Stomach (tissue), 4 donors: ENCODE measurements around the gene TERB1.

Experiments
- EP300 ChIP-seq: sonication (generic); formaldehyde crosslinking; IDR thresholded peaks from one replicate; pipeline ENCODE4 v1.6.1; 2017; ENCODE audit warnings: antibody characterized with exemption
- TF ChIP-seq, protein P1 (sequence below), 7 experiments: fragments of 450-650 bp in 4 of 7; fragments of 200-600 bp in 3 of 7; sonication (generic) in 3 of 7; IDR thresholded peaks; one replicate each; pipeline ENCODE4 v1.5.1; 2016 to 2019; ENCODE audit warnings: antibody characterized with exemption in 7 of 7, control low read depth in 2 of 7, mild to moderate bottlenecking in 1 of 7

DNA sequence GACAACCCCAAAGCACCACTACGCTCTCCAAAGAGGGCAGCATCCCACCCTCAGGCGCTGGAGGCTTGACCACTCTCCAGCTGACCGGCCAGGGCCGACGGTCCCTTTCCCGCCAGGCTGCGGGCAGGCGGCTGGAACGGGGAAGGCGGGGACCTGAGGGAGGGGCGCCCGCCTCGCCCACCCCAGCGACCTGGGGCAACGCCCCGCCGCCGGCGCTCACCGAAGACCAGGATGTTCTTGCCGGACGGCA lies 50.4 kb downstream of the TERB1 start:
- TF ChIP-seq, protein P1, sequence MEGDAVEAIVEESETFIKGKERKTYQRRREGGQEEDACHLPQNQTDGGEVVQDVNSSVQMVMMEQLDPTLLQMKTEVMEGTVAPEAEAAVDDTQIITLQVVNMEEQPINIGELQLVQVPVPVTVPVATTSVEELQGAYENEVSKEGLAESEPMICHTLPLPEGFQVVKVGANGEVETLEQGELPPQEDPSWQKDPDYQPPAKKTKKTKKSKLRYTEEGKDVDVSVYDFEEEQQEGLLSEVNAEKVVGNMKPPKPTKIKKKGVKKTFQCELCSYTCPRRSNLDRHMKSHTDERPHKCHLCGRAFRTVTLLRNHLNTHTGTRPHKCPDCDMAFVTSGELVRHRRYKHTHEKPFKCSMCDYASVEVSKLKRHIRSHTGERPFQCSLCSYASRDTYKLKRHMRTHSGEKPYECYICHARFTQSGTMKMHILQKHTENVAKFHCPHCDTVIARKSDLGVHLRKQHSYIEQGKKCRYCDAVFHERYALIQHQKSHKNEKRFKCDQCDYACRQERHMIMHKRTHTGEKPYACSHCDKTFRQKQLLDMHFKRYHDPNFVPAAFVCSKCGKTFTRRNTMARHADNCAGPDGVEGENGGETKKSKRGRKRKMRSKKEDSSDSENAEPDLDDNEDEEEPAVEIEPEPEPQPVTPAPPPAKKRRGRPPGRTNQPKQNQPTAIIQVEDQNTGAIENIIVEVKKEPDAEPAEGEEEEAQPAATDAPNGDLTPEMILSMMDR (IDR thresholded peaks at IDR 0.05): no peak
- no peak for TF ChIP-seq EP300
